Measurements from ENCODE around the gene CFAP20DC.

- no peak for TF ChIP-seq POLR2A (IDR thresholded peaks at IDR 0.05)
- no peak for TF ChIP-seq CTCF (IDR thresholded peaks at IDR 0.05)
Observed at GRCh38 chr3:58867621-58868020, 182.2 kb downstream of the CFAP20DC start.
